ENCODE measurements around the gene SCART1.

DNA sequence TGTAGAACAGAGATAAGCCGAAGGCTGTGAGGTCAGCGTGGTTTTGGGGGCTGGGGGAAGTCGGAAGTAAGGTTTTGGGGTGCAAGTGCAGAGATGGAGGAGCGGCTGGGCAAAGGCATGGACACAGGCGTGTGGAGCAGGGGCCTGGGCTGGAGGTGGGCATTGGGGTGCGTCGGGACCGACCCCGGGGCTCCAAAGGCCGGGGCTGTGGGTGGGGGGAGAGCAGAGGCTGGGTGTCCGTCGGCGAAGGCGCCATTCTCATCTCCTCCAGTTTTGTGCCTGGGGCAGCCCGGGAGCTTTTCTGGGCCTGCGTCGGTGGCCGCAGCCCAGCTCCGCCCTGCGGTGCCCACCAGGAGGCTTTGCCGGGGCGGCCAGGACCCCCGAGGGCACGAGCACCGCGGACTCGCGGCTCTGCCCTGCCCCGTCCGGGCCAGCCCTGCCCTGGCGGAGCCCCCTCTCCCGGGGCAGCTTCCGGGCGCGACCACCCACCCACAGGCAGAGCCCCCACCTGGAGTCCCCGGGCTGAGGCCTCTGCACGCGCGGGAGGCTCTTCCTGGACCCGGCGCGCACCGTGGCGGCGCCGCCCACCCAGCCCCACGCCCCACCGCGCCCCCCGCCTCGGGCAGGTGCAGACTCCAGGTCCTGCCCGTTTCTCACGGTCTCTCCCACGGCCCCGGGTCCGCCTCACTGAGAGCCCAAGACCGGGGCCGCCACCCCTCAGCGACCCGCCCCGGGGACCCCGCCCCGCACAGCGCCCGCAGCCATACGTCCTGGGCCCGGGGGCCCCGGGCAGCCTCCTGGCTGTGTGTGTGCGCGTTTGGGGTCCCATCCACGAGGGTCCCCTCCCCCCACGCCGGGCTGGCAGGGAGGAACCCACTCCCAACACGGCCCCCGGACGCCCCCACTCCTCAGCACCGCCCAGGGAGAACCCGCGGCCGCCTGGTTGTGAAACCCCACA lies 7.7 kb upstream of the SCART1 start:
- TF ChIP-seq, protein P1, sequence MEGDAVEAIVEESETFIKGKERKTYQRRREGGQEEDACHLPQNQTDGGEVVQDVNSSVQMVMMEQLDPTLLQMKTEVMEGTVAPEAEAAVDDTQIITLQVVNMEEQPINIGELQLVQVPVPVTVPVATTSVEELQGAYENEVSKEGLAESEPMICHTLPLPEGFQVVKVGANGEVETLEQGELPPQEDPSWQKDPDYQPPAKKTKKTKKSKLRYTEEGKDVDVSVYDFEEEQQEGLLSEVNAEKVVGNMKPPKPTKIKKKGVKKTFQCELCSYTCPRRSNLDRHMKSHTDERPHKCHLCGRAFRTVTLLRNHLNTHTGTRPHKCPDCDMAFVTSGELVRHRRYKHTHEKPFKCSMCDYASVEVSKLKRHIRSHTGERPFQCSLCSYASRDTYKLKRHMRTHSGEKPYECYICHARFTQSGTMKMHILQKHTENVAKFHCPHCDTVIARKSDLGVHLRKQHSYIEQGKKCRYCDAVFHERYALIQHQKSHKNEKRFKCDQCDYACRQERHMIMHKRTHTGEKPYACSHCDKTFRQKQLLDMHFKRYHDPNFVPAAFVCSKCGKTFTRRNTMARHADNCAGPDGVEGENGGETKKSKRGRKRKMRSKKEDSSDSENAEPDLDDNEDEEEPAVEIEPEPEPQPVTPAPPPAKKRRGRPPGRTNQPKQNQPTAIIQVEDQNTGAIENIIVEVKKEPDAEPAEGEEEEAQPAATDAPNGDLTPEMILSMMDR (IDR thresholded peaks at IDR 0.05) = no peak
- TF ChIP-seq POLR2A (IDR thresholded peaks at IDR 0.05) = no peak
- TF ChIP-seq POLR2AphosphoS5 (IDR thresholded peaks at IDR 0.05; ENCODE audit: insufficient read depth in 1 of 2, low read depth in 1 of 2) = no peak

All from vagina (tissue), 2 donors.